Ramos (cell line): ENCODE measurements around the gene PRKAR1B.

Experiments
- in situ Hi-C: fragments of 300-500 bp; cut with MboI; formaldehyde crosslinking; loops from one replicate; pipeline ENCODE4 v1.14.3; 2022; ENCODE audit warnings: low sequenced_read_pairs; ENCODE audit not compliant: unreplicated experiment

Gene PRKAR1B

GRCh38 chr7:610531-611280, 116.4 kb downstream of the PRKAR1B start:
- in situ Hi-C loops, result no loop called here

- in situ Hi-C loops, result no loop called here
Measured at GRCh38 chr7:610141-610530, 116.9 kb downstream of the PRKAR1B start.

- in situ Hi-C loops, result no loop called here
Measured at GRCh38 chr7:609365-609764, 117.7 kb downstream of the PRKAR1B start.

GRCh38 chr7:608954-609353, 118.1 kb downstream of the PRKAR1B start:
- in situ Hi-C loops, result no loop called here

GRCh38 chr7:608361-608760, 118.7 kb downstream of the PRKAR1B start:
- in situ Hi-C loops, result no loop called here

- in situ Hi-C loops, result no loop called here
Measured at GRCh38 chr7:607938-608337, 119.1 kb downstream of the PRKAR1B start.

- in situ Hi-C loops, result no loop called here
Measured at GRCh38 chr7:605661-606450, 121.2 kb downstream of the PRKAR1B start.

GRCh38 chr7:604884-605531, 122.1 kb downstream of the PRKAR1B start:
- in situ Hi-C loops, result no loop called here

- in situ Hi-C loops, result no loop called here
Measured at GRCh38 chr7:604001-604883, 122.8 kb downstream of the PRKAR1B start.

GRCh38 chr7:603152-603951, 123.7 kb downstream of the PRKAR1B start:
- in situ Hi-C loops, result no loop called here

GRCh38 chr7:602341-603141, 124.5 kb downstream of the PRKAR1B start:
- in situ Hi-C loops, result no loop called here

GRCh38 chr7:601595-602340, 125.3 kb downstream of the PRKAR1B start:
- in situ Hi-C loops, result no loop called here

- in situ Hi-C loops, result no loop called here
Measured at GRCh38 chr7:601036-601594, 126.0 kb downstream of the PRKAR1B start.

- in situ Hi-C loops, result no loop called here
Measured at GRCh38 chr7:600149-601035, 126.7 kb downstream of the PRKAR1B start.

- in situ Hi-C loops, result no loop called here
Measured at GRCh38 chr7:598899-599298, 128.2 kb downstream of the PRKAR1B start.

GRCh38 chr7:597348-598178, 129.5 kb downstream of the PRKAR1B start:
- in situ Hi-C loops, result no loop called here
